Peyer's patch (tissue), 4 donors: ENCODE measurements around the gene PPP1R13B.

ENCODE experiments used
- POLR2A ChIP-seq, 2 donors: fragments of 450-650 bp; IDR thresholded peaks; one replicate each; pipeline ENCODE4 v1.5.1; 2017; ENCODE audit warnings: antibody characterized with exemption in 2 of 2, mild to moderate bottlenecking in 2 of 2, moderate library complexity in 2 of 2
- TF ChIP-seq, protein P1 (sequence below), 6 experiments: fragments of 450-650 bp in 4 of 6; fragments of 200-600 bp in 2 of 6; sonication (generic) in 1 of 6; IDR thresholded peaks; one replicate each; pipeline ENCODE4 v1.5.1; 2017 to 2019; ENCODE audit warnings: antibody characterized with exemption in 6 of 6, mild to moderate bottlenecking in 3 of 6, moderate library complexity in 1 of 6

DNA sequence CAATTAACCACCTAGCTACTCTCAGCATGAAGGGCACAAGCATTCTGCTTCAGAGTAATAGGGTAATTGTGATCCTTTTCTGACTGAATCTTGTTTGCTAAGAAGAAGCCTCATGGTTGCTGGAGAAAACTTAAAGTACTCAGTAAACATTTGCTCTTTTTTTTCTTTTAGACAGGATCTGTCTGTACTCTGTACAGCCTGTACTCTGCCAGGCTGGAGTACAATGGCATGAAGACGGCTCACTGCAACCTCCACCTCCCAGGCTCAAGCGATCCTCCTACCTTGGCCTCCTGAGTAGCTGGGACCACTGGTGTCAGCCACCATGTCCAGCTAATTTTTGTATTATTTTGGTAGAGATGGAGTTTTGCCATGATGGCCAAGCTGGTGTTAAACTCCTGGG is 12.4 kb downstream of the PPP1R13B start:
- TF ChIP-seq, protein P1, sequence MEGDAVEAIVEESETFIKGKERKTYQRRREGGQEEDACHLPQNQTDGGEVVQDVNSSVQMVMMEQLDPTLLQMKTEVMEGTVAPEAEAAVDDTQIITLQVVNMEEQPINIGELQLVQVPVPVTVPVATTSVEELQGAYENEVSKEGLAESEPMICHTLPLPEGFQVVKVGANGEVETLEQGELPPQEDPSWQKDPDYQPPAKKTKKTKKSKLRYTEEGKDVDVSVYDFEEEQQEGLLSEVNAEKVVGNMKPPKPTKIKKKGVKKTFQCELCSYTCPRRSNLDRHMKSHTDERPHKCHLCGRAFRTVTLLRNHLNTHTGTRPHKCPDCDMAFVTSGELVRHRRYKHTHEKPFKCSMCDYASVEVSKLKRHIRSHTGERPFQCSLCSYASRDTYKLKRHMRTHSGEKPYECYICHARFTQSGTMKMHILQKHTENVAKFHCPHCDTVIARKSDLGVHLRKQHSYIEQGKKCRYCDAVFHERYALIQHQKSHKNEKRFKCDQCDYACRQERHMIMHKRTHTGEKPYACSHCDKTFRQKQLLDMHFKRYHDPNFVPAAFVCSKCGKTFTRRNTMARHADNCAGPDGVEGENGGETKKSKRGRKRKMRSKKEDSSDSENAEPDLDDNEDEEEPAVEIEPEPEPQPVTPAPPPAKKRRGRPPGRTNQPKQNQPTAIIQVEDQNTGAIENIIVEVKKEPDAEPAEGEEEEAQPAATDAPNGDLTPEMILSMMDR (IDR thresholded peaks at IDR 0.05), result no peak
- TF ChIP-seq POLR2A (IDR thresholded peaks at IDR 0.05), result no peak
